Measurements from ENCODE around the gene FBXO33. TPM values are rescaled to one million over a fixed set of nuclear protein-coding genes. Genes with fewer than 3 reads are reported as not detected.

Gene FBXO33
- total RNA-seq, 6 experiments from 2014 or later, result 4.3 to 6.0 (median 5.2) TPM

- 24% methylated on average over 4 of the region's 4 CpGs for WGBS (ENCODE audit: insufficient coverage, low coverage, low lambda C conversion rate, missing lambda C conversion rate)
- no peak for DNase-seq
- ATAC-seq, result peak; percentile 41 to 72 (median 66)
- intact Hi-C loops (cut with DNase I), result no loop called here
- peak overlapping the region in 1 of 3 donors; percentile 31 for H3K27ac ChIP-seq
- H3K9me3 ChIP-seq, result no peaks in the 10 kb centered on the region
- H3K36me3 ChIP-seq, result no peaks in the 10 kb centered on the region
- no peaks in the 10 kb centered on the region for H3K27me3 ChIP-seq
- H3K4me1 ChIP-seq, result peaks cover 0 to 13% (median 0%) of the 10 kb centered on the region in 4 donors
- TF ChIP-seq POLR2A (IDR thresholded peaks at IDR 0.05) (no peak), CTCF (IDR thresholded peaks at IDR 0.05) (no peak)
- H3K4me3 ChIP-seq, result no peak overlapping the region
Observed at GRCh38 chr14:39376667-39377403, 55.4 kb downstream of the FBXO33 start.

- Histone ChIP-seq H3K27ac (no peak overlapping the region), H3K9me3 (no peaks in the 10 kb centered on the region), H3K4me3 (no peak overlapping the region), H3K4me1 (peaks cover 0 to 13% (median 0%) of the 10 kb centered on the region in 4 donors), H3K36me3 (no peaks in the 10 kb centered on the region), H3K27me3 (no peaks in the 10 kb centered on the region)
- intact Hi-C loops (cut with DNase I), result no loop called here
- TF ChIP-seq POLR2A (IDR thresholded peaks at IDR 0.05) (no peak), CTCF (IDR thresholded peaks at IDR 0.05) (no peak)
- peak in 1 of 4 donors; percentile 38 for ATAC-seq
- no peak for DNase-seq
Observed at GRCh38 chr14:39374851-39375250, 57.4 kb downstream of the FBXO33 start.

- no peak overlapping the region for H3K4me3 ChIP-seq
- no peak overlapping the region for H3K27ac ChIP-seq
- H3K27me3 ChIP-seq, result no peaks in the 10 kb centered on the region
- WGBS (ENCODE audit: insufficient coverage, low coverage, low lambda C conversion rate, missing lambda C conversion rate), result 92% methylated on average over 1 of the region's 1 CpG
- ATAC-seq, result no peak
- no peaks in the 10 kb centered on the region for H3K36me3 ChIP-seq
- no peak for DNase-seq
- intact Hi-C loops (cut with DNase I), result no loop called here
- H3K4me1 ChIP-seq, result peaks cover 0 to 10% (median 0%) of the 10 kb centered on the region in 4 donors
- H3K9me3 ChIP-seq, result no peaks in the 10 kb centered on the region
- TF ChIP-seq CTCF (IDR thresholded peaks at IDR 0.05) (no peak), POLR2A (IDR thresholded peaks at IDR 0.05) (no peak)
Observed at GRCh38 chr14:39372656-39373055, 59.6 kb downstream of the FBXO33 start.

GRCh38 chr14:39370415-39370814 lies 61.8 kb downstream of the FBXO33 start:
- Histone ChIP-seq H3K36me3 (no peaks in the 10 kb centered on the region), H3K27me3 (no peaks in the 10 kb centered on the region), H3K4me3 (no peak overlapping the region), H3K4me1 (no peaks in the 10 kb centered on the region), H3K27ac (no peak overlapping the region), H3K9me3 (no peaks in the 10 kb centered on the region)
- ATAC-seq (peak in 2 of 4 donors; percentile 10), DNase-seq (no peak)
- TF ChIP-seq CTCF (IDR thresholded peaks at IDR 0.05), result no peak
- no peak for TF ChIP-seq POLR2A (IDR thresholded peaks at IDR 0.05)
- intact Hi-C loops (cut with DNase I), result no loop called here
- WGBS (ENCODE audit: insufficient coverage, low coverage, low lambda C conversion rate, missing lambda C conversion rate), result 100% methylated on average over 3 of the region's 12 CpGs

All from right lobe of liver (tissue), 6 donors.